Fibroblast of lung (primary cell): ENCODE data around the gene CST9.

Source experiments
- EZH2 ChIP-seq: IDR thresholded peaks from 2 replicates; pipeline ENCODE4 v1.5.1; 2012; ENCODE audit warnings: low read length, control low read depth, mild to moderate bottlenecking; ENCODE audit errors: missing control alignments
- TF ChIP-seq, protein P1 (sequence below), 2 donors: IDR thresholded peaks in 1 of 2; conservative IDR thresholded peaks in 1 of 2; 1 replicate in 1 of 2; 2 replicates in 1 of 2; pipeline ENCODE4 v1.5.1; 2011 to 2012; ENCODE audit warnings: low read length in 2 of 2, control low read depth in 1 of 2, inconsistent platforms in 1 of 2, low read depth in 1 of 2, mild to moderate bottlenecking in 1 of 2

DNA sequence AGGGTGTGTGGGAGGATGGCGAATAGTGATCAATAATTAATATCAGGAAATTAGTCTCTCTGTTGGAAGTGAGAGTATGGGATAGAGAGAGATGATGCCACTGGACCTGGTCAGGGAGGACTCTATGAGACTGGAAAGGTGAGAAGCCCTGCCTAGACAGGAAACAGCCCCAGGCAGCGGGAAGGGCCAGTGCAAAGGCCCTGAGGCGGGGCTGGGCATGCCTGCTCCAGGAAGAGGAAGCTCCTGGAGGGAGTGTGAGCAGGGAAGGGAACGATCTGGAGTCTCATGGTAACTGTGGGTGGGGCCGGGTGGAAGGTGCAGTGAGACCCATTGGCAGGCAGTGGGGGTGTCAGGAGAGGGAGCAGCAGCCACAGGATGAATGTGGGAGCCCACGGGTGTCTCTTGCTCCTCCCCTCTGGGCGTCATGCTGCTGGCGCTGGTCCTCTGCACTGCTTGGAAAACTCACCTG is 33.8 kb upstream of the CST9 start:
- TF ChIP-seq, protein P1, sequence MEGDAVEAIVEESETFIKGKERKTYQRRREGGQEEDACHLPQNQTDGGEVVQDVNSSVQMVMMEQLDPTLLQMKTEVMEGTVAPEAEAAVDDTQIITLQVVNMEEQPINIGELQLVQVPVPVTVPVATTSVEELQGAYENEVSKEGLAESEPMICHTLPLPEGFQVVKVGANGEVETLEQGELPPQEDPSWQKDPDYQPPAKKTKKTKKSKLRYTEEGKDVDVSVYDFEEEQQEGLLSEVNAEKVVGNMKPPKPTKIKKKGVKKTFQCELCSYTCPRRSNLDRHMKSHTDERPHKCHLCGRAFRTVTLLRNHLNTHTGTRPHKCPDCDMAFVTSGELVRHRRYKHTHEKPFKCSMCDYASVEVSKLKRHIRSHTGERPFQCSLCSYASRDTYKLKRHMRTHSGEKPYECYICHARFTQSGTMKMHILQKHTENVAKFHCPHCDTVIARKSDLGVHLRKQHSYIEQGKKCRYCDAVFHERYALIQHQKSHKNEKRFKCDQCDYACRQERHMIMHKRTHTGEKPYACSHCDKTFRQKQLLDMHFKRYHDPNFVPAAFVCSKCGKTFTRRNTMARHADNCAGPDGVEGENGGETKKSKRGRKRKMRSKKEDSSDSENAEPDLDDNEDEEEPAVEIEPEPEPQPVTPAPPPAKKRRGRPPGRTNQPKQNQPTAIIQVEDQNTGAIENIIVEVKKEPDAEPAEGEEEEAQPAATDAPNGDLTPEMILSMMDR (conservative IDR thresholded peaks at IDR 0.05 in 1 of 2, IDR thresholded peaks at IDR 0.05 in 1 of 2; ENCODE audit: low read depth in 1 of 2, low read length in 2 of 2): no peak
- TF ChIP-seq EZH2: no peak
